Activated CD8-positive, alpha-beta memory T cell treated with anti-CD3 and anti-CD28 coated beads, Interleukin-2, amount 50 U/mL, for 24 hours (primary cell): ENCODE data around the gene LGALS4.
"Not testable (repeated sequence)": the region's sequence is repeated elsewhere in the genome, so short reads cannot be mapped to it uniquely, and the experiment has no call there.

Source experiments
- DNase-seq: peaks from one replicate; pipeline ENCODE4 v3.0.0-alpha.2; 2020; ENCODE audit errors: extremely low read depth

The LGALS4 gene

DNA sequence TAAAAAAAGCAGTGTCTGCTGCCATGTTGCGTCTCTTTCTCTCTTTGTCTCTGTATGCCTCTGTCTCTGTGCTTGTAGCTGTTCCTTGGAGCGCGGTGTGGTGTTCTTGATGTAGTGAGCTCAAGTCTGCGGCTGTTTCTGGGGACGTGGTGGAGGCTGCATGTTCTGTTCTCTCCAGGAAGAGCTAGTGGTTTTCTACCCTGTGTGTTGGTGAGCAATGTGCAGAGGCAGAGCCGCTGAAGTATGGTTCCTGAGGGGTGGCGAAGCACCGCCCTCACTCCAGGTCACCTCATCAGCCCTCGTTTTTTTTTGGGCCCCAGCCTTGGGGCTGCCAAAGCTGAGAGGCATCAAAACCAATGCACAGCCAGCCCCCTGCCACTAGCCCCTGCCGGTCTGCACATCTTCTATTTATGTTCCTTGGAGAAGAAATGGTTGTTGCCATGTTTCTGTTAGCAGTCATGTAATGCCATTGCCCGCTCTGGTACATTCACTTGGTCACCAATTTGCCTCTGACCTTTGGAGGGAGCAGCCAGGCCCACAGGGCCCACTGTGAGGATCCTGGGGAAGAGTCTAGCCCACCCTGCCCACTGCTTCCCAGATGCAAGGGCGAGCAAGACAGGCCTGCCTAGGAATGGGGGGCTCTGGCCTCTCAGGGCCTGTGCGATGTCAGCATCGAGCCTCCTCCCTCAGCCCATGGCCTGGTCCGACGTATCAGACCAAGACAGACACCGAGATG, 29.9 kb upstream of the LGALS4 start:
- DNase-seq, result peak; percentile 26

DNA sequence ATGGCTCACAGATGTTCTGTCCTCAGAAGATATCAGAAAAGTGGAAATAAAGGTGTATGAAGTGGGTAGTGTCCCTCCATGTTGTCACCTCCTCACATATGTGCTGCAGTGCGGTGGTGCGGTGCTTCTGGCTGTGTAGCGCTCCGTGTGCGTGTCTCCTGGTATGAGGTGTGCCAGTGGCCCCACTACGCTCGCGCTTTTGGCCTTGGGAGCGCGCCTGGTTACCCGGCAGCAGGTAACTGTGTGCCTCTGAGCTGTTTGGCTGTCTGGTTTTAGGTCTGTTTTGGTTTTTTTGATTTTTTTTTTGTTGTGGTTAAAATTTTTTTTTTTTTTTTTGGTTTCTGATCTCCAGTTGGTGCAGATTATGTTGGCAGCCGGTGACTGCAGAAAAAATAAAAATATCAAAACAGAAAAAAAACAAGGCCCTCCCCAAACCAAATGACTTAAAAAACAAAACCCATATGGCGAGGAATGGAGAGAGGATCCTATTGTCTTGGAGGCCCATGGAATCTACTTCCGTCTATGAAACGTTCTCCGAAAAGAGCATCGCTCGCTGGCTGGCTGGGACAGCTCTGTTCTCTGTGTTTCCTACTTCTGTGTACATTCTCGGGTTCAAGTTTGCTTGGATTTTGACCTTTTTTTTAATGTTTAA, 29.2 kb upstream of the LGALS4 start:
- no peak for DNase-seq

DNA sequence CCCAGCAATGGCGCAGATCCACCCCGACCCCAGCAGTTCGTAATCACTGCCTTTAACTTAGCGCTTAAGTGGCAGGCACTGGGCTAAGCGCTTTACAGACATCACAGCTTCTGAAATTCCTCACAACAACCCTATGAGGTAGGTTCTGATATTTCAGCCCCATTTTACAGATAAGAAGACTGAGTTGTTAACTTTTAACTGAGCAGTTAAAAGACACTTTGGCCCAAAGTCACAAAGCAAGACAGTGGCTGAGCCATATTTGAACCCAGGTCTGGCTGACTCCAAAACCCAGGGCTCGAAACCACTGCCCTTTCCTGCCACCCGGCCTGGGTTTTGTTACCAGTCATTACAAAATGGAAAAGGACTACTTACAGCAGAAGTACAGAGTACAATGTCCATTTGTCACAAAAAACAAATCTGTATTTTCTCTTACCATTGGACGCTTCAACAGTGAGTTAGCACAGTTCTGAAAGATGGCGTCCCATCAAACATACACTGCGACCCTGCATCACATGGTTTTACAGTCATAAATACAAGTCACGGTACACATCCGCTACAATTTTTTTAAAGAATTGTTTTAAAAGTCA, 28.5 kb upstream of the LGALS4 start:
- DNase-seq, result no peak

DNA sequence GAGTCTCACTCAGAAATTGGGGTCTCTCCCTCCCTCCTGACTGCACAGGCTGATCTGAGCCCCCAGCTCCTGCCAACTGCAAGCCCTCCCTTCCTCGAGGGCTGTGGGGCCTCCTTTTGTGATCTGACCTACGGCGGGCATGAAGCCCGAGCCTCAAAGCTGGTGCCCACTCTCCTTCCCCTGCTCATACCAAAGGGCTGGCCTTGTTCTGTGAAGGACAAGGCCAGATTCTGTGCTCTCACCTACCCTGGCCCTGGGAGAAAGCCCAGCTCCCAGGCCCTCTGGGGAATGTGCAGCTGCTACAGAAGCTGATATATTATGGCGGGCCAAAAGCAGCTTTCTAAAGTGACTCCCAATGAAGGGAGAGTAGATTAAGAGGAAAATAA, 27.8 kb upstream of the LGALS4 start:
- DNase-seq, result no peak

DNA sequence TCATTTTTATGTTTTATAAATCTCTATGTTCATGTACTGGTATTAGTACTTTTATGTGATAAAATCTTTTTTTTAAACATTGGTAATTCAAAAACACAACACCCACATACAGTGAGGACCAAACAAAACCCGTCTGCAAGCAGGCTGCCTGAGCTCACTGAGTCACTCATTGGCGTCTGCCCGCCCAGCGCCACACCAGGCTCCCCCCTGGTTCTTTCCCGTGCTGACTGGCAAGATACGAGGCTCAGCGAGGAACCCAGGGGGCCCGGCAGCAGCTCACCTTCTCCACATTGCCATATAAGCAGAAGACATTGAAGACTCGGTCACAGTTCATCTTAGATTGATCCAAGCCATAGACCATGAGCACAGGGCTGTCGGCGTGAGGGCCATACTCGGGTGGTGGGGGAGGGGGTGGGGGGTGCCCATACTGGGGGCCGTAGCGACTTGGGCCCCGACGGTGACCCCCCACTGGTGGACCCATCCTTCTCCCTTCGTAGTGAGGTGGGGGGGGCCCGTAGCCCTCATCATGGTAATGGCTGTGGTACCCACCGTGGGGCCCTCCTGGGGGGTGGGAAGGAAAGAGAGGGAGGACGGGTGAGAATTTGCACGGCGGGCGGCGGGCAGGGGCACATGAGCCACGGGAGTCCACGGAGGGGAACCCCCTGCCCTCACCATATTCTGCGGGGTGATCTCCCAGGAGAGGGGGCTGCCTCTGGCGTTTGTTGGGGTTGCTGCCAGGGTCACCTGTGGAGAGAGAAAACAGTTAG, 27.3 kb upstream of the LGALS4 start:
- no peak for DNase-seq

DNA sequence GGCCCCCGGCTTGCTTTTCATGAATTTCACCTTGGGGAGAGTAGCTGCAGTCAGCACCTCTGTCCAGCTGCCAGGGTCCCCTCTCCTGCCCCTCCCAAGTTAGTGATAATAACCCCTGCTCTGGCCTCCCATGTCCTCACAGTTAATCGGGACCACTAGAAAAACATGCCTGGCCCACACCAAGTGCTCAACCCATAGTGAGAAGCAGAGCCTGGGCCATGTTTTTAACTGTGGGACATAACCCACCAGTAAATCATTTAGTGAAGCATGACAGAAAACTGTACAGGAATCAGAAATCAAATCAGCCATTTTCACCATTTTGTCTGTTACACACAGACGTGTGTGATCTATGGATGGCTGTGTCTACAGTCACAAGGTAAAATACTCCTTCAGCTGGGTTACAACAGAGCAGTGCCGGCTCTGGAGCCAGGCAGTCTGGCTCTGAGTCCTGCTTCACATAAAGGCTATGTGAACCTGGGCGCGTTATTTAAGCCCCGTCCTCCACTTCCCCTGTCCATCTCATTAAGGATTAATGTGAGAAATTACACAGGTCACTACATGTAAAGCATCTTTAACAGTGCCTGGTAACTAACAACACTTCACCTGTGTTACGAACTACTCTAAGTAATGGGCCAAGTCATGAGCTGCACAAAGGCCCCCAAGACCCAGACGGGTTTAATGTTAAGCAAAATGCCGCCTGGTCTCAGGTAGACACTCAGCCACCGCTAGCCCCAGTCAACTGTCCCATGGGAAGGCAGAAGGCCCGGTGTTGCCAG, 26.4 kb upstream of the LGALS4 start:
- DNase-seq, result no peak

DNA sequence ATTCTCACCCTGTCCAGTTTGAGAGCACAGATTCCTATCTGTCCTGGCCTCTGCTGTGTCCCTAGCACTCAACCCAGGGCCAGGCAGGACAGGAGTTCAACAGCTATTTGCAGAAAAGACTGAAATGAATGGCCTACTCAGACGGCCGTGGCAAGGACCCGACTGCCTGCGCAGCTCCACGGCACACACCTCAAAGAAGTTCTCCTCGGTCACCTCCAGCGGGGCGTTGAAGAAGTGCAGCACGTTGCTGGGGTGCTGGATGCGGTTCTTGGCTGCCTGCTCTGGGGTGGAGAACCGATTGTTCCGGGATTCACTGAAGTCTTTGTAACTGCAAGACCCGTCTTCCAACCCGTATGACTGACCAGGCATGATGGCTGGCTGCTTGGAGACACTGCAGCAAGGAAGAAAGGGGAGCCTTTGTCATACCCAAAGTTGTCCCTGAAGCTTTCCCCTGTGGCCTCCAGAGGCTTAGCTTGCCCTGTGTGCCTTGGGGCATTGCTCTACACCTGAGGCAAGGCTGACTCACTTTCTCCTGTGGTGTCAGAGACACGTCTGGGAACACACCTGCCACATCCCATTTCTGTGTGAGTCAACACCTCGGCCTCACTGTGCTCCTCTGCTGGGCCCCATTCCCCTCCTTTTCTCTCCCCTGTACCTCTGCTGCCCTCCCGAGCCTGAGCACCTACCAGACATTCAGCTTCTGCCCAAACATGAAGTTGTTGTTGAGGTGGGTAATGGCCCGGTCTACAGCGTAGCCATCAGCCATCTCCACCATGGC, 25.7 kb upstream of the LGALS4 start:
- peak; percentile 18 for DNase-seq

DNA sequence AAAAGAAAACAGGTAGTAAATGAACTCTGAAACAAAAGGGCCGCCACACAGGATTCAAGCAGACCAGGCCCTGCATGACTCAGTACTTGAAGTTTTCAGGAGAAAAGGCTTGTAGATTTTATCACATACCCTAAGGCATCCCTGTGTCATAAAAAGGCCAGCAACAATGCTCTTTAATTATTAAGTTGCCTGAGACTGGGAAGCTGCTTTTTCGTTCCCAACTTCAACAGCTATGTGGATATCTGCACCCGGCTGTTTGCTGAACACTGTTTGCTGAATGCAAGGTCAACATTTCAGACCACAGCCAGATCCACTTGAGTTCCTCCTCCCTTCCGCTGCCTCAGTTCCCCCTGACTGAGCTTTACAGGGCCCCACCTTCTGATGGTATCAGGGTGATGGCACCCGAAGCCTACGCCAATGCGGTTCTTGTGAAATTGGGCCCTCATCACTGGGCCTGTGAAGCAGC, 24.9 kb upstream of the LGALS4 start:
- no peak for DNase-seq

DNA sequence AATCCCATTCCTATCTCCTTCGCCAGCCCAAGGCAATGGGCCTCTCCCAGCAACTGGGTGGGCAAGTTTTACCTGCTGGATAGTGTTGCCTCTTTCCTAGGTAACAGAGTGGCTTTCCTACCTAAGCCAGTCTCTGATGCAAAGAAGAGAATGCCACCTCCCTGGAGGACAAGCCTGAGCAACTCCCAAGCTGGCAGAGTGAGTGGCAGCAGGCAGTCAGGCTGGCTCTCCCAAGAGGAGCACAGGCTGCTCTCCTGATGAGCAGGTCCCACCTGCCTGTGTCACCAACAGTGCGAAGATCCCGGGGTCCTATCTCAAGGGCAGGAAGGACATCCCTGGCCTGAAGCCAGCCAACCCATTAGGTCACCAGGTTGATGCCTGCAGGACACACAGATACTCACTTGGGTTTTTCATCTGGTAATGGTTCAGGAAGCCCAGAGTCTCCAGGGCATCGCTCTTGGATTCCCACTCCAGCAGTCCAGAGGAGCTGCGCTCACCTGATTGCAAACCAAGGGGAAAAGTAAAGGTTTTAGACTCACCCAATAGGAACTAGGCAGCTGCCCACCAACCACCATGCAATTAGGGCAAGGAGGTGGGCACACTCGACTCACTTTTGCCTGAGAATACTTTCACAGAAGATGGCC, 24.4 kb upstream of the LGALS4 start:
- no peak for DNase-seq

DNA sequence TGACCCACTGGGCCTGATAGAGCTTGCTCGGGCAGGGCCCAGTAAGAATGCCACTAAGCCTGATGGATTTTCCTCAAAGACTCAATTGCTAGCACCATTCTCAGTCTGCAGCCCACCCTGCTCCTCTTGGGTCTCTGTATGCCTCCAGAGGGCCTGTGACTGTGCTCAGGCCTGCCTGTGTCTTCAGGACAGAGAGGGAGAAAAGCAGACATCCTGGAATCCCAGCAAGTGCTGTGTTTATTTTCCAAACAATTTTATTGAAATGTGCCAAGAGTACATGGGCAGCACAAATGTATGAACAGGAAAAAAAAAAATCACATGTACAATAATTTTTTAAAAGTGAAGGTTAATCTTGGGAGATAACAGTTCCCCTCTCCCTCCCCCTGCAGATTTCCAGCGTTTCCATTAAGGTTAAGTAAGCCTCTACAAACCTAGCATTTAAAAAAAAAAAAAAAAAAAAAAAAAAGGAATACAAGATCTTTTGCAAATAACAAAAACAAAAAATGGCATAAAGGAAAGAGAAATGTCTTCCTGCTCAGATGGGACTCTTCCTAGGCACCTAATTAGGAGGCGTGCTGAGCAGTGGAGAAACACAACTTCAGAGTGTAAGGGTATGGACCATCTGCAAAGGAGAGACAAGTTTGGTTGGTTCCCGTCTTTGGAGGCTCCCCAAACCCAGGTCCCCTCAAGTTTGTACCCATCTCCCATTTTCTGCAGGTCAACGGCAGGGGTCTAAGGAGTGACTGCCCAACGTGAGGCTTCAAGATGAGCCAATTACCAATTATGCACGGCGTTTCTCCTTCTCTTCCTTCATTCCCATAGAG, 23.6 kb upstream of the LGALS4 start:
- no peak for DNase-seq

DNA sequence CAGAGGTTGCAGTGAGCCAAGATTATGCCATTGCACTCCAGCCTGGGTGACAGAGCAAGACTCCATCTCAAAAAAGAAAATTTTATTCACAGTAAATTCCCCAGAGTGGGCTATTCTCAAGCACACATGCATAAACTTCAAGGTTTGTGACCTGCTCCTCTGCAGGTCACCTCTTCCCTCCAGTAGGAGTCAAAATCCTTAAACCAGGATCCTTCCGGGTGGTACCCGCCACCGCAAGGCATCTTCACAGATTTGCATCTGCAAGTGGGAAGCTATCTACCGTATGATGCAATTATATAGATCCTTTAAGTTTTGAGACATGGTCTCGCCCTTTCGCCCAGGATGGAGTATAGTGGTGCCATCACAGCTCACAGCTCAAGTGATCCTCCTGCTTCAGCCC, 21.8 kb upstream of the LGALS4 start:
- DNase-seq, result no peak

DNA sequence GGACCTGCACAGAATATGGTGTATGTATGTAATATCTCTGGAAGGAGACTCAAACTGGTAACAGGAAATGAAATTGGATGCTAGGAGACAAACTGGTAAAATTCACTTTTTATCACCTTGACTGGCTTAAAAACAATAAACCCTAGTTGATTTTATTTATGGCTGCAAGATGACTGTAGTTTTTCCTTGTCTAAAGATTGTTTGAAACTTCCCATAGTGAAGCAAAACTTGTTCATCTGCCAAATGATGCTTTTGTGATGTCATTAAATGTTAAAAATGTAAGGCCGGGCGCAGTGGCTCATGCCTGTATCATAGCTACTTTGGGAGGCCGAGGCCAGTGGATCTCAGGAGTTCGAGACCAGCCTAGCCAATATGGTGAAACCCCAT, 21.4 kb upstream of the LGALS4 start:
- DNase-seq, result no peak

DNA sequence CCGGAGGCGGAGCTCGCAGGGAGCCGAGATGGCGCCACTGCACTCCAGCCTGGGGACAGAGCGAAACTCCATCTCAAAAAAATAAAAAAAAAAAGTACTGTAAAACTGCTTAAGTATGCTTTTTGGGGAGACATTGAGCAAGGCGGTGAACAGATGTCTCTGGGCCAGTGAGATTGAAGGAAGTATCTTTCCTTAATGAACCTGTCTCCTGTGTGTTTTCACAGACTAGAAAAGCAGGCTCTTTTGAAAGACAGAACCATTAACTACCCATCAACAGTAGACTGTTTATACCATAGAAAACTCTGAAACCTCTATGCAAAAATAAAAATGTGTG, 20.3 kb upstream of the LGALS4 start:
- DNase-seq, result no peak

DNA sequence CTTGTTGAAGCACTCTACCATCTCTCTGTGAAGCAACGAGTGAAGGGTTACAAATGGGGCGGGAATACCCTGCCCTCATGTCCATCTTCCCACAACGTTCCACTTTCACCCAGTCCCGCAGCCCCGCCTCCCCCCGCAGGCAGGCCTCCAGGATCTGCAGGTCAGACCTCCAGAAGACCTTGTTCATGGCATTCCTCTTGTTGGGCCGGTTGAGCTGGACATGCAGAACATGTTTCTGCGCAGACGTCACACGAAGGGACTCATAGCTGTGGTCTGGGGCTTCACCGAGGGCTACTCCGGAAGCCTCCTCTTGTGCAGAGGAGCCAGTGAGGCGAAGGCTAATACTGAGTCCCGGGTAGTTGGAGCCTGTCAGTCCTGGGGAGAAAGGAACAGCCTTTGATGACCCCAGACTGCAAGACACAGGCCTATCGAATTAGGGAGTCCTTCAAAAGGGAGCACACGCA, 18.4 kb upstream of the LGALS4 start:
- no peak for DNase-seq

DNA sequence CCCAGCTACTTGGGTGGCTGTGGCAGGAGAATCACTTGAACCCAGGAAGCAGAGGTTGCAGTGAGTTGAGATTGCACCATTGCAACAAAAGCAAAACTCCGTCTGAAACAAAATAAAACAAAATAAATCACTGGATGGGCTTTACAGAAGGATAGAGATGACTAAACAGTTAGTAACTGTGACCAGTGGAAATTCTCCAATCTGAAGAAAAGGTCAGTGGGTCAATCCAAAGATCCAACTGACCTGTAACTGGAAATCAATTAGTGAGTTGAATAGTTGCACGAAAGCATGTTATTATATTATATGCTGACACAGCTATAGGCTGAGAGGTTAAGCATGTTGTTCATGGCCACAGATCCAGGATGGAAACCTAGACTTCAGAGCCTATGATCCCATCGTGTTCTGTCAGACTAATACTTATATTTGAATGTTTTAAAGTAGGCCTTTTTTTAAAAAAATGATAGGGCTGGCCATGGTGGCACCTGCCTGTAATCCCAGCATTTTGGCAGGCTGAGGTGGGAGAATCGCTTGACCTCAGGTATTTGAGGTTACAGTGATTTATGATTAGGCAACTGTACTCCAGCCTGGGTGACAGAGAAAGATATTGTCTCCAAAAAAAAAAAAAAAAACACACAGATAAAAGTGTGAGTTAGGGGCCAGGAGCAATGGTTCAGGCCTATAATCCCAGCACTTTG, 17.4 kb upstream of the LGALS4 start:
- DNase-seq, result no peak

DNA sequence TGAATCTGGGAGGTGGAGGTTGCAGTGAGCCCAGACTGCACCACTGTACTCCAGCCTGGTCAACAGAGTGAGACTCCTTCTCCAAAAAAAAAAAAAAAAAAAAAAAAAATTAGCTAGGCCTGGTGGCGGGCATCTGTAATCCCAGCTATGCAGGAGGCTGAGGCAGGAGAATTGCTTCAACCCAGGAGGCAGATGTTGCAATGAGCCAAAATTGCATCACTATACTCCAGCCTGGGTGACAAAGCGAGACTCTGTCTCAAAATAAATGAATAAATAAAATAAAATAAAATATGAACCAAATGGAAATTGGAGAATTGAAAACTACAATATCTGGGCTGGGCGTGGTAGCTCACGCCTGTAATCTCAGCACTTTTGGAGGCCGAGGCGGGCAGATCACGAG, 16.5 kb upstream of the LGALS4 start:
- not testable (repeated sequence) for DNase-seq

DNA sequence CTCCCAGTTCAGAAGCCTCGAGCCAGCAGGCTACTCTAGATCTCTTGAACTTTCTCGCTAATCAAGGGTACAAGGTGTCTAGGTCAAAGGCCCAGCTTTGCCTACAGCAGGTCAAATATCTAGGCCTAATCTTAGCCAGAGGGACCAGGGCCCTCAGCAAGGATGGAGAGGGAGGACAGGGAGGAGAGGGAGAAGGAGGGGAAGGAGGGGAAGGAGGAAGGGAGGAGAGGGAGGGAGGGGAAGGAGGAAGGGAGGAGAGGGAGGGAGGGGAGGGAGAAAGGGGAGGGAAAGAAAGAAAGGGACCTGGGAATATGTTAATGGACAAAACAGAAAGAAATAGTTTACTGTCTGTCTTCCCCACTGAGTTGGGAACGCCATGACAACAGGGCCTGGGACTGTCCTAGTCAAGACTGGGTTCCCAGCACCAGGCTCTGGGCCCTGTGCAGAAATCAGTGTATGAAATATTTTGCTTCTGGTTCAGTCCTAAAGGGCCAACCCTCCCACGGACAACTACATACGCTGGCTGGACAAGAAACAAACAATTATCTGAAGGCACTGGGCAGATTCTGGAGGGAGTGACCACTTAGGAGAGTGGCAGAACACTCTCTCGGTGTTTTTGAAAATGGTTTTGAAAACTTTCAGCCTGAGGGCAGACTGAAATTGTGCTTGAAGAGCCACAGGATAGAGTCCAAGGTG, 14.3 kb upstream of the LGALS4 start:
- no peak for DNase-seq

DNA sequence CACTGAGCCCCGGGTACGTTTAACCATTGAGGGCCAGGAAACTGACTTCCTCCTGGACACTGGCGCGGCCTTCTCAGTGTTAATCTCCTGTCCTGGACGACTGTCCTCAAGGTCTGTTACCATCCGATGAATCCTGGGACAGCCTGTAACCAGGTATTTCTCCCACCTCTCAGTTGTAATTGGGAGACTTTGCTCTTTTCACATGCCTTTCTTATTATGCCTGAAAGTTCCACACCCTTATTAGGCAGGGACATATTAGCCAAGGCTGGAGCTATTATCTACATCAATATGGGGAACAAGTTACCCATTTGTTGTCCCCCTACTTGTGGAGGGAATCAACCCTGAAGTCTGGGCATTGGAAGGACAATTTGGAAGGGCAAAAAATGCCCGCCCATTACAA, 13.2 kb upstream of the LGALS4 start:
- DNase-seq, result not testable (repeated sequence)
